VCaP (cell line): Measurements from ENCODE around the gene SCYL2.
"Not testable (repeated sequence)": the region's sequence is repeated elsewhere in the genome, so short reads cannot be mapped to it uniquely, and the experiment has no call there.

Experiments
- H3K27ac ChIP-seq: fragments of 450-650 bp; 2 replicates; pipeline ENCODE4 v1.5.1; 2017
- CTCF ChIP-seq: fragments of 450-650 bp; conservative IDR thresholded peaks from 2 replicates; pipeline ENCODE4 v1.5.1; 2017; ENCODE audit warnings: mild to moderate bottlenecking, moderate library complexity

SCYL2 gene

GRCh38 chr12:100289038-100289437 is 22.1 kb downstream of the SCYL2 start:
- H3K27ac ChIP-seq: 0 out of 2 replicates have a peak overlapping the region, but pooled peaks have one; percentile 15
- no peak for TF ChIP-seq CTCF

GRCh38 chr12:100290016-100290415 is 23.0 kb downstream of the SCYL2 start:
- TF ChIP-seq CTCF: no peak
- H3K27ac ChIP-seq: no peak overlapping the region

GRCh38 chr12:100293017-100293416 is 26.0 kb downstream of the SCYL2 start:
- TF ChIP-seq CTCF: no peak
- H3K27ac ChIP-seq: no peak overlapping the region

GRCh38 chr12:100294366-100294765 is 27.4 kb downstream of the SCYL2 start:
- not testable (repeated sequence) for H3K27ac ChIP-seq

- H3K27ac ChIP-seq: no peak overlapping the region
- no peak for TF ChIP-seq CTCF
These were observed 29.0 kb downstream of the SCYL2 start for GRCh38 chr12:100295764-100296555.

GRCh38 chr12:100302081-100302480 is 35.1 kb downstream of the SCYL2 start:
- TF ChIP-seq CTCF: no peak
- H3K27ac ChIP-seq: no peak overlapping the region

GRCh38 chr12:100303831-100304230 is 36.9 kb downstream of the SCYL2 start:
- TF ChIP-seq CTCF: no peak
- H3K27ac ChIP-seq: no peak overlapping the region

- H3K27ac ChIP-seq: not testable (repeated sequence)
These were observed 37.4 kb downstream of the SCYL2 start for GRCh38 chr12:100304334-100304733.

- H3K27ac ChIP-seq: not testable (repeated sequence)
These were observed 41.2 kb downstream of the SCYL2 start for GRCh38 chr12:100308138-100308537.
